Activated T-helper 2 cell treated with anti-CD3 and anti-CD28 coated beads, Interferon-gamma antibody, Interleukin-2, Interleukin-4, amounts not matched to agents 10 μg/mL and 5 μg/mL and 100 μg/mL, durations not matched to agents 14 hours and 24 hours and 36 hours (primary cell): Measurements from ENCODE around the gene DNAH9. TPM values are rescaled to one million over a fixed set of nuclear protein-coding genes. Genes with fewer than 3 reads are reported as not detected.
"Not testable (repeated sequence)": the region's sequence is repeated elsewhere in the genome, so short reads cannot be mapped to it uniquely, and the experiment has no call there.

Experiments
- DNase-seq: peaks from one replicate; pipeline ENCODE4 v3.0.0; 2021; ENCODE audit warnings: low spot score
- H3K27ac Mint-ChIP-seq: one replicate; pipeline ENCODE4 v1.8.0; 2021; ENCODE audit warnings: mixed read lengths
- H3K27me3 Mint-ChIP-seq: one replicate; pipeline ENCODE4 v1.8.0; 2021; ENCODE audit warnings: low read depth, mixed read lengths
- H3K36me3 Mint-ChIP-seq: one replicate; pipeline ENCODE4 v1.8.0; 2021; ENCODE audit warnings: low read depth, mixed read lengths
- H3K4me1 Mint-ChIP-seq: one replicate; pipeline ENCODE4 v1.8.0; 2021; ENCODE audit warnings: low read depth, mixed read lengths
- H3K4me3 Mint-ChIP-seq: one replicate; pipeline ENCODE4 v1.8.0; 2021; ENCODE audit warnings: low read depth, mild to moderate bottlenecking, moderate library complexity, mixed read lengths
- H3K9me3 Mint-ChIP-seq: one replicate; pipeline ENCODE4 v1.8.0; 2021; ENCODE audit warnings: mixed read lengths
- intact Hi-C: fragments of 100-400 bp; cut with micrococcal nuclease; formaldehyde crosslinking; loops from one replicate; pipeline ENCODE4 v1.15.1; 2023
- total RNA-seq: library from RNA; stranded (reverse); gene quantifications from 2 replicates; pipeline ENCODE4 v1.2.3, GENCODE V29; 2022

Gene DNAH9
- total RNA-seq, 1 donor from 2014 or later, result not detected

DNA sequence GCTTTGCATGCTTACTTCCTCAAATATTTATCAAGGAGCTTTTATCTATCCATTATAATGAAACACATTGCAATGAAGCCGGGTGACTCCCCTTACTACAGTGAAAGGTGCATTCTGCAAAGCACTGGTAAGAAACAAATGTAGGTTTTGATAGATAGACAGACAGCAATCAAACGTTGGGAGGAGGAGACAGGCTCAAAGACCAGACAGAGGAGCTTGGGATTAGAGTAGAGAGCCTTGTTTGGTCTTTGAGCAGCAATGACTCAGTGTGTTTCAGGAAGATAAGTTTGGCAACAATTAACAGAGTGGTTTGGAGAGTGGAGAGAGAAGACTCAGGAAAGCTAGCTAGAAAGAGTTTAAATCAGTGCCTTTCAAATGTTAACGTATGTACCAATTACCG is 330.2 kb downstream of the DNAH9 start:
- H3K4me3 Mint-ChIP-seq, result no peak overlapping the region
- no peaks in the 10 kb centered on the region for H3K4me1 Mint-ChIP-seq
- H3K27ac Mint-ChIP-seq, result no peak overlapping the region
- H3K9me3 Mint-ChIP-seq, result no peaks in the 10 kb centered on the region
- no peaks in the 10 kb centered on the region for H3K36me3 Mint-ChIP-seq
- intact Hi-C loops, result no loop called here
- H3K27me3 Mint-ChIP-seq, result no peaks in the 10 kb centered on the region
- DNase-seq, result no peak

DNA sequence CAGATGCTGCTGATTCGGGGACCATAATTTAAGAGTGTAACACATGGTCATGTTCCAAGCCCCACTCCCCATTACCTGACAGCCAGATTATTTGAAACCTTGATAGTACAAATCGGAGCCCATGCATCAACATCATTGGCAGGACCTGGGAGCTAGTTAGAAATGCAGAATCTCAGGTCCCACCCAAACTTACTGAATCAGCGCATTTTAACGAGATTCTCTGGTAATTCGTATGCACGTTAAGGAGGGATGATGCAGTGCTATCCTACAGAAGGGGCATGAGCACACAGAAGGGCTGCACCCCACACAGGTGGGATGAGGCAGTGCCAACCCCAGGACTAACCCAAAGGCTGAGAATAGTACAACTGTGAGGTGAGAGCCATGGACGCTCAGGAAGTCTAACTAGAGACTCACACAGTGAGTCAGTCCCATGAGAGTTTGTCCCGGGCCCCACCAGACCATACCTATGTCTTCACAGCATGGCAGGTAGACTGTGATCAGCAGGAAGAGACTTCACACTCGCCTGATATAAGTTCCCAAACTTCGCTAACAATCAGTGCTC is 334.1 kb downstream of the DNAH9 start:
- no peaks in the 10 kb centered on the region for H3K4me1 Mint-ChIP-seq
- no peak overlapping the region for H3K4me3 Mint-ChIP-seq
- H3K27ac Mint-ChIP-seq, result no peak overlapping the region
- H3K27me3 Mint-ChIP-seq, result no peaks in the 10 kb centered on the region
- no peaks in the 10 kb centered on the region for H3K36me3 Mint-ChIP-seq
- DNase-seq, result no peak
- no peaks in the 10 kb centered on the region for H3K9me3 Mint-ChIP-seq
- intact Hi-C loops, result no loop called here

DNA sequence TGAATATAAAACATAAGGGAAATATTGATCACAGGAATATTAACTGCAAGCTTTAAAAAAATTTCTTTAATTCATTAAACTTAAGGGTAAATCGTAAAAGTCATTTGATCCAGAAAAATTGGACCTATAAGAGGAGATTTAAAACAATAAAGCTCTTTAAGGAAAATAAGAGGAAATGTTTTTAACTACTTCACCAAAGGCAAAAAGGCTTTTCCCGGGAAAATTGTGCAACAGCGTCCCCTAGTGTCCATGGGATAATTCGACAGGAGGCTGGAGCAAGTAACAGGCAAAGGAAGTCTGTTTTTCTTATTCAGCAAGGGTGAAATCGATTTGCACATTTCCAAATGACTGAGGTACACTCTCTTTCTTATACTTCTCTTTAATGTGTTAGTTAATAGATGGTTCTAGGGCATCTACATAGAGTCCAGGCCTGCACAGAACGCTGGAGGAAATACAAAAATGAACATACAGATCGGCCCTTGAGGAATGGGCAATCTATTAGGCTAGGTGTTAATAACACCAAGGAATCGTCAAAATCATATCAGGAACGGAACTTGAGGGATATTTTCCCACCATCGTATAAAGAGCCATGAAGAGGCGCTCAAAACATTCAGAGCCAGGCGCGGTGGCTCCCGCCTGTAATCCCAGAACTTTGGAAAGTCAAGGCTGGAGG is 337.6 kb downstream of the DNAH9 start:
- DNase-seq, result no peak
- intact Hi-C loops, result no loop called here
- H3K4me3 Mint-ChIP-seq, result no peak overlapping the region
- H3K27ac Mint-ChIP-seq, result no peak overlapping the region
- H3K27me3 Mint-ChIP-seq, result no peaks in the 10 kb centered on the region
- no peaks in the 10 kb centered on the region for H3K9me3 Mint-ChIP-seq
- H3K36me3 Mint-ChIP-seq, result no peaks in the 10 kb centered on the region
- no peaks in the 10 kb centered on the region for H3K4me1 Mint-ChIP-seq

DNA sequence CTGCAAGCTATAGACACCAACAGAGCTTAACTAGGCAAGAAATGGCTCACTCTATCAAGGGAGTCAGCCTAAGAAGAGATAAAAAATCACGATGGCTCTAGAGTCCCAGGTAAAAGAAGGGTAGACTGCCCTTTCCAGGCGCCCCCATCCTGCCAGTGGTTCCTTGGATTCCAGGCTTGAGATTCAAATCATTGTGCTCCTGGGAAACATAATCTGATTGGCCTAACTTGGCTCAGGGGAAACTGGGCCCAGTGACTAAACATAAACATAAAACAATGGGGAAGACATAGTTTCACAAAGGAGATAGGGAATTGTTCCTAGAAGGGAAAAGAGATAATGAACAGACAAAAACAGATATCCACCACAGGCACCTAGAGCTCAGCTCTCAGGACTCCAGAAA is 342.6 kb downstream of the DNAH9 start:
- no peak overlapping the region for H3K4me3 Mint-ChIP-seq

DNA sequence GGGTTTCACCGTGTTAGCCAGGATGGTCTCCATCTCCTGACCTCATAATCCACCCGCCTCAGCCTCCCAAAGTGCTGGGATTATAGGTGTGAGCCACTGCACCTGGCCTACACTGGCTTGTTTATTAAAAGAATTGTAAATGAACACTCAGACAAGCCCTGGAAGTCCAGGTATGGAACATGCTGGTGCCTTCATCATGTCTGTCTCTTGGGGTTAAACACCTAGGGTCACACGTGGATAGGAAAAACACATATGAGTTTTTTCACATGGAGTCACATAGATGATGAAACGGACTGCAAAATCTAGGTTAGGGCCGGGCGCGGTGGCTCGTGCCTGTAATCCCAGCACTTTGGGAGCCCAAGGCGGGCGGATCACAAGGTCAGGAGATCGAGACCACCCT is 344.8 kb downstream of the DNAH9 start:
- DNase-seq, H3K36me3 Mint-ChIP-seq, H3K4me3 Mint-ChIP-seq, H3K4me1 Mint-ChIP-seq, H3K9me3 Mint-ChIP-seq, H3K27ac Mint-ChIP-seq, intact Hi-C loops, H3K27me3 Mint-ChIP-seq: not testable (repeated sequence)

More for the DNA sequence above, 342.6 kb downstream of the DNAH9 start:
- Mint-ChIP-seq H3K27ac (no peak overlapping the region), H3K36me3 (no peaks in the 10 kb centered on the region), H3K27me3 (no peaks in the 10 kb centered on the region), H3K9me3 (no peaks in the 10 kb centered on the region), H3K4me1 (no peaks in the 10 kb centered on the region)
- no peak for DNase-seq
- intact Hi-C loops, result no loop called here

DNA sequence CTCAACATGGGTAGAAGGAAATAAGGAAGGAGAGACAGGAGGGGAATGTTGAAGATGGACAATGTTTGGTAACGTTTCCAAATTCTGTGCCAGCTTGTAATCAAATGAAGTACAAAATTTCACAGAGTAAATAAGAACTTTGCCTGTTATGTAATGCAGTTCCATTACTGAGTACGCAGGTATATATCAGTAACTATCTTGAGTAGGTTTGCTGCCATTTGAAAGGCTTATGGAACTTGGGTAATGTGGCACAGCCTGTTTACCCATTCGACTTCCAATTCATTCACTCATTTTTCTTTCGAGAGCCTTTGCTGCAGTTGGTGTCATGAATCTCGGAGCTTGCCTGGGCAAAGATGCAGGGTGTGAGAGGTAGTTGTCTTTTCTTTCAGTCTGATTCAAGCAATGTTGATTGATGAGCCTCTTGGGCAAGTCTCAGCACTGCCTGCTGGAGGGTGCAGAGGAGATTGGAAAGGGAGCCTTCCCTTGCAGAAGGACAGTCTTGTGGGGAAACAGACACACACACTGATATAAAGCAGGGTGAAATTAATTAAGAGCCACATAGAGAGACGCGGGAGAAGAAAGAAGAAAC is 345.6 kb downstream of the DNAH9 start:
- no peak overlapping the region for H3K27ac Mint-ChIP-seq
- H3K36me3 Mint-ChIP-seq, result no peaks in the 10 kb centered on the region
- no peaks in the 10 kb centered on the region for H3K9me3 Mint-ChIP-seq
- H3K4me3 Mint-ChIP-seq, result no peak overlapping the region
- H3K27me3 Mint-ChIP-seq, result no peaks in the 10 kb centered on the region
- intact Hi-C loops, result no loop called here
- H3K4me1 Mint-ChIP-seq, result no peaks in the 10 kb centered on the region
- DNase-seq, result no peak

DNA sequence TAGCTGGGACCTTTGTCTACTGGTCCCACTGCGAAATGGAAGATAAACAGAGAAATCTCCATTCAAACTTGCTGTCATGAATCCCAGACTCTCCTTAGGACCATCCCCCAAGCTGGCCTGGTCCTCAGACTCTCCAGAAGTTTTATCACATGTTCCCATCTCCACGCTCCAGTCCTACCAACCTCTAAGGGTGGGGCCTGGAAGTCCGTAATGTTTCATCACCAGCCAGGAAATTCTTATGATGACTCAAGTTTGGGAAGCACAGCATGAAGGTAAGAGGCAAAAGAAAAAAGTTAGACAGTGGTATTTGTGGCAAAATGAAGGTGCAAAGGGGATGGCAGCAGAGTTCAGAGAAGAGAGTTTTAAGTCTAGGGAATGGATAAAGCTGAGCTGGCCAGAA is 346.3 kb downstream of the DNAH9 start:
- intact Hi-C loops, result no loop called here
- H3K36me3 Mint-ChIP-seq, result no peaks in the 10 kb centered on the region
- no peak overlapping the region for H3K27ac Mint-ChIP-seq
- no peak overlapping the region for H3K4me3 Mint-ChIP-seq
- DNase-seq, result no peak
- H3K27me3 Mint-ChIP-seq, result no peaks in the 10 kb centered on the region
- no peaks in the 10 kb centered on the region for H3K4me1 Mint-ChIP-seq
- no peaks in the 10 kb centered on the region for H3K9me3 Mint-ChIP-seq

DNA sequence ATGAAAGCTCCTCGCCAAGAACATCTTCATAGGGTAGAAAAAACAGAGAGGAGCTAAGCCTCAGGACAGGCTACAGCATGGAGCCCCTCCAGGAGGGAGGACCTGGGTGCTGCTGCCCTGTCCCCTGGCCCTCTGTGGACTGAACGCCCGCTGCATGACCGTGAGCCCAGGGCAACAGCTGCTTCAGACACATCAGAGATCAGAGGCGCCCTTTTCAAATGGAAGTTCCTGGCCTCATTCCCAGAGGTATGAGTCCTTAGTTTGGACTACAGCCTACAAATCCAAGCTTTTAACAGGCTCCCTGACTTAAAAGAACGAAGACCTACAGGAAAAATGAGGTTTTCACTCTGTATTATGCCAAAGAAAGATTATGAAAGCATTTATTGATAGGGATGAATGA is 350.5 kb downstream of the DNAH9 start:
- Mint-ChIP-seq H3K4me1 (no peaks in the 10 kb centered on the region), H3K9me3 (peaks cover 4% of the 10 kb centered on the region), H3K27ac (no peak overlapping the region), H3K4me3 (no peak overlapping the region), H3K36me3 (no peaks in the 10 kb centered on the region), H3K27me3 (no peaks in the 10 kb centered on the region)
- intact Hi-C loops, result no loop called here
- no peak for DNase-seq

DNA sequence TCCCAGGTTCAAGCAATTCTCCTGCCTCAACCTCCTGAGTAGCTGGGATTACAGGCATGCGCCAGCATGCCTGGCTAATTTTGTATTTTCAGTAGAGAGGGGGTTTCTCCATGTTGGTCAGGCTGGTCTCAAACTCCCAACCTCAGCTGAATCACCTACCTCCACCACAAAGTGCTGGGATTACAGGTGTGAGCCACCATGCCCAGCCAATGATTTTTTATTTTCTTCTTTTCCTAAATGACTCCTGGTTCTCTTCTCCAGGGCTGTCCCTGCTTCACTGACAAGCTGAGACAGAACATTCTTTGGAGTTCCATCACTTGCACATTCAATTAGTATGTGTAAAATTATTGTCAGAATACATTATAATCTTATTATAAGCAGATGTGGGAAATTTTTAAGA is 351.3 kb downstream of the DNAH9 start:
- peaks cover 11% of the 10 kb centered on the region for H3K9me3 Mint-ChIP-seq
- intact Hi-C loops, H3K4me3 Mint-ChIP-seq, H3K36me3 Mint-ChIP-seq, H3K27ac Mint-ChIP-seq, DNase-seq, H3K4me1 Mint-ChIP-seq, H3K27me3 Mint-ChIP-seq: not testable (repeated sequence)

DNA sequence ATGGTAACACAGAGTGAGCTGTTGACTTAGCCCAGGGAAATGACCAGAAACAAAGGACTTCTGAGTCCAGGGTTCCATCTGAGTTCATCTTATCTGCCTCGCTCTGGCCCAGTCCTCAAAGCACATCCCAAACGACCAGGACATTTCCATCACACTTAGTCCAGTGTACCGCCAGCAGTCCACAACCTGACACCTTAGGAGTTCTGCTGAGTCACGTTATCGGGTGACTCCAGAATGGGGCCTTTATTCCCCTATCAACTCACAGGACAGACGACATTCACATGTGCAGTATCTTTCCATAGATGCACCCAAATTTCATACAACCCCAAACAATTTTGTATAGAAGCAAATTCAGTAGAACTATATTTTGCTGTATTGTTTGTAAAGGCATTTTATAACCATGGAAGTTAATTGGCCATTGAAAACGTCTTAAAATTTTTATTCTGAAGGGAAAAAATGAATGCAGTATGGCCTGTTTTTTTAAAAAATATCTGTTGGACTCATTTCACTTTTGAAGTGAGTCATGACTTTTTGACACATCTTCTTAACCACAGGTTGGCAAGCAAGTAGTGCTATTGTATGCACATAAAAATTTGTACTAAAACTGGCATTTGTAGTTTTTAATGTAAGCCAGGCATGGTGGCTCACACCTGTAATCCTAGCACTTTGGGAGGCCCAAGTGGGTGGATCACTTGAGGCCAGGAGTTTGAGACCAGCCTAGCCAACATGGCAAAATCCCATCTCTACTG is 352.7 kb downstream of the DNAH9 start:
- Mint-ChIP-seq H3K27me3 (no peaks in the 10 kb centered on the region), H3K27ac (no peak overlapping the region), H3K9me3 (peaks cover 15% of the 10 kb centered on the region), H3K36me3 (no peaks in the 10 kb centered on the region), H3K4me1 (no peaks in the 10 kb centered on the region), H3K4me3 (no peak overlapping the region)
- no peak for DNase-seq
- intact Hi-C loops, result no loop called here

DNA sequence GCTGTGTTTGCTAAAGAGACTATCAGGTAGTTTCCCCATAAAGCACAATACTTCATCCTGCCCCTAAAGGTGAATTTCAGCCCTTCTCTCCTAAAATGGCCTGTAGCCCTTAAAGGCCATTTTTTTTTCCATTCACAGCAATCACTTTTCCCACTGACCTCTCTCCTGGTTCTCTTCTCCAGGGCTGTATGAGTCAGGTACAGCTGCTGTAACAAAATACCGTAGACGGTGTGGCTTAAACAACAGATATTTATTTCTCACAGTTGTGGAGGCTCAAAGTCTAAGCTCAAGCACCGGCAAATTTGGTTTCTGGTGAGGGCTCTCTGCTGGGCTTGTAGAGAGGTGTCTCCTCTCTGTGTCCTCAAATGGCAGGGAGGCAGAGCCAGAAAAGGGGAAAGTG is 354.3 kb downstream of the DNAH9 start:
- Mint-ChIP-seq H3K9me3 (peaks cover 15% of the 10 kb centered on the region), H3K4me3 (no peak overlapping the region), H3K4me1 (no peaks in the 10 kb centered on the region), H3K36me3 (no peaks in the 10 kb centered on the region), H3K27ac (no peak overlapping the region), H3K27me3 (no peaks in the 10 kb centered on the region)
- intact Hi-C loops, result no loop called here
- no peak for DNase-seq

DNA sequence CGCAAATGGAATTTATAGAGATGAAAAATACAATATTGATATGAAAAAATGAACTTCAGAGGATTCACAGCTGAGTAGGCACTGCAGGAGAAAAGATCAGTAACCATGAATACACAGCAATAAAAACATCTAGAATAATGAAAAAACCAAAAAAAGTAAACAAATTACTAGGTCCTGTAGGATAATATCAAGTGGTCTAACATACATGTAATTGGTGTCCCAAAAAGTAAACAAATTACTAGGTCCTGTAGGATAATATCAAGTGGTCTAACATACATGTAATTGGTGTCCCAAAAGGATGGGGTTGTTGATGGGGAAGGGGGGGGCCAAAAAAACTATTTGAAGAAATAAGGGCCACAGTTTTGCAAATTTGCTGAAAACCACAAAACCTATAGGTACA is 355.7 kb downstream of the DNAH9 start:
- no peaks in the 10 kb centered on the region for H3K4me1 Mint-ChIP-seq
- no peaks in the 10 kb centered on the region for H3K36me3 Mint-ChIP-seq
- H3K27me3 Mint-ChIP-seq, result no peaks in the 10 kb centered on the region
- H3K4me3 Mint-ChIP-seq, result no peak overlapping the region
- H3K9me3 Mint-ChIP-seq, result peaks cover 15% of the 10 kb centered on the region
- DNase-seq, result no peak
- intact Hi-C loops, result no loop called here
- H3K27ac Mint-ChIP-seq, result no peak overlapping the region

DNA sequence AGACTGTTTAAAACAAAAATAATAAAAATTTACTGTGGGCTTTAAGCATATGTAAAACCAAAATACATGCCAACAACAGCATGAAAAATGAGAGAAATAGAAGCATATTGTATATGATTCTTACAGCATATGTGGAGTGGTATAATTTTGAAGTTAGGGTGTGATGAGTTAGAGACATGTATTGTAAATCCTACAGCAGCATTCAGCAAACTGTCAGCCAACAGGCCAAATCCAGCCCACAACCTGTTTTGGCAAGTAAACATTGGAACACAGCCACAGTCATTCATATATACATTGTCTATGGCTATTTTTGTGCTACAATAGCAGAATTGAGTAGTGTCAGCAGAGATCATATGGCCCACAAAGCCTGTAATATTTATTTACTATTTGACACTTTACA is 356.7 kb downstream of the DNAH9 start:
- intact Hi-C loops, result no loop called here
- no peak overlapping the region for H3K4me3 Mint-ChIP-seq
- H3K27ac Mint-ChIP-seq, result no peak overlapping the region
- no peaks in the 10 kb centered on the region for H3K27me3 Mint-ChIP-seq
- H3K36me3 Mint-ChIP-seq, result no peaks in the 10 kb centered on the region
- peaks cover 15% of the 10 kb centered on the region for H3K9me3 Mint-ChIP-seq
- H3K4me1 Mint-ChIP-seq, result no peaks in the 10 kb centered on the region
- no peak for DNase-seq
